Stimulated activated naive CD8-positive, alpha-beta T cell treated with anti-CD3 and anti-CD28 coated beads, Interleukin-15, amount 100 ng/mL, for 72 hours (primary cell): ENCODE data around the gene TREML2.

ENCODE experiments used
- ATAC-seq: fragments of 150-1000 bp; cut with Tn5 transposase; 2 replicates; pipeline ENCODE4 v1.10.0; 2021; ENCODE audit warnings: mild to moderate bottlenecking, moderate library complexity
- DNase-seq, 2 donors: peaks; one replicate each; pipeline ENCODE4 v3.0.0; 2021 to 2022
- H3K27ac Mint-ChIP-seq, 2 donors: one replicate each; pipeline ENCODE4 v1.8.0; 2022; ENCODE audit warnings: mild to moderate bottlenecking in 2 of 2, mixed read lengths in 2 of 2, moderate library complexity in 2 of 2
- H3K27me3 Mint-ChIP-seq: one replicate; pipeline ENCODE4 v1.8.0; 2022; ENCODE audit warnings: mixed read lengths
- H3K4me1 Mint-ChIP-seq: one replicate; pipeline ENCODE4 v1.8.0; 2022; ENCODE audit warnings: mild to moderate bottlenecking, mixed read lengths
- H3K4me3 Mint-ChIP-seq, 2 donors: one replicate each; pipeline ENCODE4 v1.8.0; 2022; ENCODE audit warnings: mild to moderate bottlenecking in 2 of 2, mixed read lengths in 2 of 2, moderate library complexity in 1 of 2
- H3K9me3 Mint-ChIP-seq, 2 donors: one replicate each; pipeline ENCODE4 v1.8.0; 2022; ENCODE audit warnings: mixed read lengths in 2 of 2

TREML2 gene

GRCh38 chr6:41153992-41154625 is 46.8 kb downstream of the TREML2 start, which contains the start of gene TREML1:
TSS of gene TREML1 (minus strand) at chr6:41154347. CDS start at chr6:41154288, 59 bp downstream.
- Mint-ChIP-seq H3K9me3 (no peaks in the 10 kb centered on the region), H3K4me3 (no peak within 1 kb of the TSS), H3K27me3 (peaks cover 6% of the 10 kb centered on the region), H3K27ac (no peak within 1 kb of the TSS), H3K4me1 (peaks cover 7% of the 10 kb centered on the region)
- no peak for ATAC-seq
- DNase-seq, result no peak

- Mint-ChIP-seq H3K27ac (no peak overlapping the region), H3K4me3 (no peak overlapping the region), H3K4me1 (peaks cover 7% of the 10 kb centered on the region), H3K27me3 (peaks cover 6% of the 10 kb centered on the region), H3K9me3 (no peaks in the 10 kb centered on the region)
- ATAC-seq (no peak), DNase-seq (no peak)
Observed at GRCh38 chr6:41153451-41153850, 47.5 kb downstream of the TREML2 start.

- no peak for DNase-seq
- Mint-ChIP-seq H3K4me1 (peaks cover 15% of the 10 kb centered on the region), H3K27me3 (peaks cover 6% of the 10 kb centered on the region), H3K9me3 (no peaks in the 10 kb centered on the region), H3K4me3 (no peak overlapping the region), H3K27ac (no peak overlapping the region)
- no peak for ATAC-seq
Observed at GRCh38 chr6:41150671-41151070, 50.3 kb downstream of the TREML2 start.

GRCh38 chr6:41147917-41148316 is 53.0 kb downstream of the TREML2 start:
- DNase-seq, result no peak
- no peak for ATAC-seq
- Mint-ChIP-seq H3K27me3 (no peaks in the 10 kb centered on the region), H3K27ac (no peak overlapping the region), H3K9me3 (no peaks in the 10 kb centered on the region), H3K4me3 (no peak overlapping the region), H3K4me1 (peaks cover 8% of the 10 kb centered on the region)
